OCI-LY7 (cell line): ENCODE data around the gene MEOX2. TPM values are rescaled to one million over a fixed set of nuclear protein-coding genes. Genes with fewer than 3 reads are reported as not detected.

ENCODE experiments used
- BruUV-seq: library from RNA; stranded (reverse); fragments of 400-500 nt; replicated peaks from 2 replicates; lab custom pipeline; 2021; lab: Mats Ljungman, UMichigan
- CTCF ChIA-PET: fragments of 300-600 bp; sonication (Branson Sonifier 250); formaldehyde crosslinking; loops from one replicate; lab custom pipeline; 2022; ENCODE audit warnings: antibody characterized with exemption; ENCODE audit not compliant: unreplicated experiment; lab: Charles Lee
- POLR2A ChIA-PET: fragments of 300-600 bp; sonication (Branson Sonifier 250); formaldehyde crosslinking; loops from one replicate; lab custom pipeline; 2022; ENCODE audit warnings: antibody characterized with exemption; lab: Charles Lee
- DNase-seq: peaks from one replicate; pipeline ENCODE4 v3.0.0-alpha.2; 2015; ENCODE audit warnings: low spot score
- H2AFZ ChIP-seq: fragments of 200-600 bp; sonication (generic), shearing (Covaris generic); 2 replicates; pipeline ENCODE4 v1.6.1; 2014; ENCODE audit warnings: mild to moderate bottlenecking, antibody characterized with exemption, low read length, moderate library complexity
- H3K27ac ChIP-seq: fragments of 200-600 bp; sonication (generic); 2 replicates; pipeline ENCODE4 v1.5.1; 2014; ENCODE audit warnings: mixed run types, low read depth, mild to moderate bottlenecking, moderate library complexity, low read length, inconsistent platforms; ENCODE audit not compliant: poor library complexity, severe bottlenecking
- H3K36me3 ChIP-seq: fragments of 200-600 bp; sonication (generic); 2 replicates; pipeline ENCODE4 v1.6.1; 2014; ENCODE audit warnings: mild to moderate bottlenecking, antibody characterized with exemption, low read length, moderate library complexity, mixed read lengths; ENCODE audit not compliant: insufficient read depth
- H3K4me1 ChIP-seq: fragments of 200-600 bp; sonication (generic); 2 replicates; pipeline ENCODE4 v1.5.1; 2014; ENCODE audit warnings: mild to moderate bottlenecking, low read length; ENCODE audit not compliant: insufficient read depth, poor library complexity, severe bottlenecking
- H3K4me2 ChIP-seq: fragments of 200-600 bp; sonication (generic); 2 replicates; pipeline ENCODE4 v1.6.1; 2014; ENCODE audit warnings: mild to moderate bottlenecking, low read length
- H3K4me3 ChIP-seq: fragments of 200-600 bp; sonication (generic); 2 replicates; pipeline ENCODE4 v1.5.1; 2014; ENCODE audit warnings: mild to moderate bottlenecking, low read depth, low read length; ENCODE audit not compliant: poor library complexity, severe bottlenecking
- H3K79me2 ChIP-seq: fragments of 200-600 bp; sonication (generic); 2 replicates; pipeline ENCODE4 v1.6.1; 2016; ENCODE audit warnings: low read depth, mild to moderate bottlenecking, low read length, moderate library complexity, mixed read lengths; ENCODE audit not compliant: insufficient read depth
- H3K9me2 ChIP-seq: fragments of 200-600 bp; sonication (generic); 2 replicates; pipeline ENCODE4 v1.6.1; 2016; ENCODE audit warnings: mild to moderate bottlenecking, low read length, mixed read lengths; ENCODE audit not compliant: insufficient read depth
- H3K9me3 ChIP-seq: fragments of 200-600 bp; sonication (generic); 2 replicates; pipeline ENCODE4 v1.6.1; 2014; ENCODE audit warnings: mild to moderate bottlenecking, mixed run types, low read length, mixed read lengths
- H4K20me1 ChIP-seq: fragments of 200-600 bp; sonication (generic); 2 replicates; pipeline ENCODE4 v1.6.1; 2014; ENCODE audit warnings: mild to moderate bottlenecking, antibody characterized with exemption, low read length, moderate library complexity, mixed read lengths; ENCODE audit not compliant: insufficient read depth
- CTCF ChIP-seq: fragments of 200-600 bp; sonication (generic); conservative IDR thresholded peaks from 2 replicates; pipeline ENCODE4 v1.5.1; 2014; ENCODE audit warnings: mild to moderate bottlenecking, antibody characterized with exemption, low read length, moderate library complexity, mixed read lengths
- EZH2phosphoT487 ChIP-seq: fragments of 200-600 bp; sonication (generic); IDR thresholded peaks from 2 replicates; pipeline ENCODE4 v1.6.1; 2018; ENCODE audit warnings: low read depth, borderline replicate concordance, mild to moderate bottlenecking, mixed run types, antibody characterized with exemption, low read length, moderate library complexity, mixed read lengths
- intact Hi-C: fragments of 100-400 bp; cut with micrococcal nuclease; formaldehyde crosslinking; loops from one replicate; pipeline ENCODE4 v1.10.0; 2022; ENCODE audit not compliant: unreplicated experiment
- total RNA-seq, 2 experiments: library from RNA; depleted of rRNA in 1 of 2; stranded (reverse); fragments of >200 nt in 1 of 2; shearing (Covaris generic) in 1 of 2; gene quantifications; 2 replicates each; pipeline ENCODE4 v1.2.3, GENCODE V29; 2014 to 2022

Gene MEOX2
- total RNA-seq, 2 experiments from 2014 or later, result not detected

- intact Hi-C loops, result no loop called here
- Histone ChIP-seq H2AFZ (no peak overlapping the region), H3K27ac (no peak overlapping the region), H4K20me1 (no peaks in the 10 kb centered on the region), H3K36me3 (no peaks in the 10 kb centered on the region), H3K9me3 (no peaks in the 10 kb centered on the region), H3K4me1 (no peaks in the 10 kb centered on the region), H3K9me2 (no peaks in the 10 kb centered on the region), H3K79me2 (no peaks in the 10 kb centered on the region), H3K4me3 (no peak overlapping the region), H3K4me2 (no peak overlapping the region)
- no peak for TF ChIP-seq CTCF
- CTCF ChIA-PET, result no interaction called here
- no peak for DNase-seq
- POLR2A ChIA-PET, result no interaction called here
- BruUV-seq, result no TSS peak
Measured at GRCh38 chr7:15688279-15688626, 1.8 kb upstream of the MEOX2 start.

- no peak for DNase-seq
- Histone ChIP-seq H3K79me2 (no peaks in the 10 kb centered on the region), H3K27ac (no peak overlapping the region), H4K20me1 (no peaks in the 10 kb centered on the region), H3K9me2 (no peaks in the 10 kb centered on the region), H3K4me1 (no peaks in the 10 kb centered on the region), H3K4me3 (no peak overlapping the region), H3K36me3 (no peaks in the 10 kb centered on the region), H3K9me3 (no peaks in the 10 kb centered on the region), H2AFZ (no peak overlapping the region), H3K4me2 (no peak overlapping the region)
- TF ChIP-seq CTCF (no peak), EZH2phosphoT487 (no peak)
- no TSS peak for BruUV-seq
- CTCF ChIA-PET, result no interaction called here
- intact Hi-C loops, result no loop called here
- POLR2A ChIA-PET, result no interaction called here
Measured at GRCh38 chr7:15687546-15688278, 1.2 kb upstream of the MEOX2 start.

GRCh38 chr7:15686957-15687545, 568 bp upstream of the MEOX2 start:
- ChIA-PET CTCF (no interaction called here), POLR2A (no interaction called here)
- no peaks in the 10 kb centered on the region for H3K9me3 ChIP-seq
- no peaks in the 10 kb centered on the region for H3K79me2 ChIP-seq
- intact Hi-C loops, result no loop called here
- H3K9me2 ChIP-seq, result no peaks in the 10 kb centered on the region
- H3K36me3 ChIP-seq, result no peaks in the 10 kb centered on the region
- no peak overlapping the region for H3K27ac ChIP-seq
- BruUV-seq, result no TSS peak
- H3K4me2 ChIP-seq, result no peak overlapping the region
- H3K4me3 ChIP-seq, result no peak overlapping the region
- TF ChIP-seq CTCF, result no peak
- TF ChIP-seq EZH2phosphoT487, result no peak
- H4K20me1 ChIP-seq, result no peaks in the 10 kb centered on the region
- H2AFZ ChIP-seq, result no peak overlapping the region
- H3K4me1 ChIP-seq, result no peaks in the 10 kb centered on the region
- no peak for DNase-seq
